Measurements from ENCODE around the gene MEIS1.

The MEIS1 gene

GRCh38 chr2:66438498-66438833 lies 3.5 kb downstream of the MEIS1 start:
- TF ChIP-seq, protein P1, sequence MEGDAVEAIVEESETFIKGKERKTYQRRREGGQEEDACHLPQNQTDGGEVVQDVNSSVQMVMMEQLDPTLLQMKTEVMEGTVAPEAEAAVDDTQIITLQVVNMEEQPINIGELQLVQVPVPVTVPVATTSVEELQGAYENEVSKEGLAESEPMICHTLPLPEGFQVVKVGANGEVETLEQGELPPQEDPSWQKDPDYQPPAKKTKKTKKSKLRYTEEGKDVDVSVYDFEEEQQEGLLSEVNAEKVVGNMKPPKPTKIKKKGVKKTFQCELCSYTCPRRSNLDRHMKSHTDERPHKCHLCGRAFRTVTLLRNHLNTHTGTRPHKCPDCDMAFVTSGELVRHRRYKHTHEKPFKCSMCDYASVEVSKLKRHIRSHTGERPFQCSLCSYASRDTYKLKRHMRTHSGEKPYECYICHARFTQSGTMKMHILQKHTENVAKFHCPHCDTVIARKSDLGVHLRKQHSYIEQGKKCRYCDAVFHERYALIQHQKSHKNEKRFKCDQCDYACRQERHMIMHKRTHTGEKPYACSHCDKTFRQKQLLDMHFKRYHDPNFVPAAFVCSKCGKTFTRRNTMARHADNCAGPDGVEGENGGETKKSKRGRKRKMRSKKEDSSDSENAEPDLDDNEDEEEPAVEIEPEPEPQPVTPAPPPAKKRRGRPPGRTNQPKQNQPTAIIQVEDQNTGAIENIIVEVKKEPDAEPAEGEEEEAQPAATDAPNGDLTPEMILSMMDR (IDR thresholded peaks at IDR 0.05) = no peak

DNA sequence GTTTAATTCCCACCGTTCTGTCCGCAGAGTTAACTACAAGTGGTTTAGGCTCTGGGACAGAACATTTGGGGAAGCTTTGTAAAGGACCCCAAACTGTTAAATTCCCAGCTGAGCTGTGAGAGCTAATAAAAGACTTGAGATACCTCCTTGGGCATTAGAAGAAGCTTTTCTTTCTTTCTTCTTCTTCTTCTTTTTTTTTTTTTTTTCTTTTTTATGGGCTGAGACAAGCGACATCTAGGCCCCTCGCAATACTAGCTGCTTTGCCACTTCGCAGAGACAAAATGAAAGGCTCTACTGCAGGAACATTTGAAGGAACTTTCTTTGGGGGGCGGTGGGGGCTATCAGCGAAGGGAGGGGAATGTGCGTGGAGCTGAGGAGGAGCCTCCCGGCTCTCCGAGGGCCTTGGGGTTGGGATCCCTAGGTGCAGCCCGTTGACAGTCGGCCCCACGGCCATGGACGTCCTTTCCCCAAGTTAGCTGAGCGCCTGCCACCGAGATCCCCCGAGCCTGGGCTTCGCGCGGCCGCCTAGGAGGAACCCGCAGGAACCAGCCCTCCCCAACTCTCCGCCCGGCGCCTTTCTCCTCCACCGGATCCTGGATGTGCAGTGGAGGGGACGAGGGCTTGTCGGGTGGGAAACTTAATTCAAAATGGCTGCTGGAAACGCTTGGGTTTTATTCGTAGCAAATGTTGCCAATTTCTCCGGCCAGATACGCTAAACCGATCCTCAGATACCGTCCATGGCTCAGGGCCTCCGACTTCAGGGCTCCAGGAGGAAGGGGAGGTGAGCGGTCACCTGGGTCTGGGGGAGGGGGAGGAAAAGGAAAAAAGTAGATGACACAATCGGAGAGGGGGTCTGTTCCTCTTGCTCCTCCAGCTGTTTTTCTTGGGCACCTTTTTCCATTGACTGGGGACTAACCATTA lies 4.2 kb downstream of the MEIS1 start:
- TF ChIP-seq, protein P1 (IDR thresholded peaks at IDR 0.05) = no peak

DNA sequence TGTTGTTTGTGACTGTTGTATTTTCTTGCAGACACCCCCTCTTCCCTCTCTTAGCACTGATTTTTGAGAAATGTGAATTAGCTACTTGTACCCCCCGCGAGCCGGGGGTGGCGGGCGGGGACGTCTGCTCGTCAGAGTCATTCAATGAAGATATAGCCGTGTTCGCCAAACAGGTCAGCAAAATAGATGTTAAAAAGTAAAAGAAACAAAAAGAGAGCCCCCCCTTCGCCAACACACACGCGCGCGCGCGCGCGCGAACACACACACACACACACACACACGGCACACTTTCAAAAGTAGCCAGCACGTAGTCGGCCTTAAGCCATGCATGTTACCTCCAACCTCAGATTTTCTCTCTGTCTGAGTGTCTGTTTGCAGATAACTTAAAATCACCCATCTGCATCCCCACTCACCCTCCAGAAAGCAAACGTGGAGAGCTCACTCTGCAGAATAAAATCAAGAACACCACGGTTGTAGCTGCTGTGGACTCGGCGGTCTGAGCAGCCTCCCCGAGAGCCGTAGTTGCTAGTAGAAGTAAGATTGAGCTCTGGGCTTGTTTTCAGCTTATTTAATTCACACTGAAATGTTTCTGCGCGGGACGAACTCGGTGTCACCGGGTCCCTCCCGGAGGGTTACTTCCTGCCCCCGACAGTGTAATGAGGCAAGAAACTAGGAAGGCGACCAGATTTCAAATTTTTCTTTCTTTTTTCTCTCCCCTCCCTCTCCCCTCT lies 5.1 kb downstream of the MEIS1 start:
- TF ChIP-seq, protein P1 (IDR thresholded peaks at IDR 0.05) = no peak

GRCh38 chr2:66440708-66441497 lies 6.0 kb downstream of the MEIS1 start:
- TF ChIP-seq, protein P1 (IDR thresholded peaks at IDR 0.05) = no peak

- TF ChIP-seq, protein P1 (IDR thresholded peaks at IDR 0.05) = no peak
Measured at GRCh38 chr2:66441581-66442320, 6.8 kb downstream of the MEIS1 start.

- TF ChIP-seq, protein P1 (IDR thresholded peaks at IDR 0.05) = no peak
Measured at GRCh38 chr2:66442516-66443185, 7.7 kb downstream of the MEIS1 start.

Data from LNCAP (cell line).